Cardiac muscle cell (in vitro differentiated cells and primary cell): ENCODE results near the gene UBE2Z. TPM values are rescaled to one million over a fixed set of nuclear protein-coding genes. Genes with fewer than 3 reads are reported as not detected.

Experiments
- DNase-seq, 2 donors: peaks; one replicate each; pipeline versions ENCODE4 v3.0.0 to v3.0.0-alpha.2; 2010 to 2017; ENCODE audit warnings: low read depth in 1 of 2, low spot score in 1 of 2
- H3K27ac ChIP-seq: fragments of 200-600 bp; sonication (generic); 2 replicates; pipeline ENCODE4 v1.5.1; 2016
- H3K27me3 ChIP-seq: fragments of 200-600 bp; sonication (generic); 2 replicates; pipeline ENCODE4 v1.6.0; 2016; ENCODE audit warnings: control low read depth
- H3K36me3 ChIP-seq: fragments of 200-600 bp; sonication (generic); 2 replicates; pipeline ENCODE4 v1.5.1; 2016; ENCODE audit warnings: control low read depth
- H3K4me1 ChIP-seq: fragments of 200-600 bp; sonication (generic); 2 replicates; pipeline ENCODE4 v1.8.1; 2017; ENCODE audit warnings: low read depth, mild to moderate bottlenecking, mixed run types
- H3K4me3 ChIP-seq: fragments of 200-600 bp; sonication (generic); 2 replicates; pipeline ENCODE4 v1.5.1; 2016; ENCODE audit warnings: mild to moderate bottlenecking
- H3K9me3 ChIP-seq: fragments of 200-600 bp; sonication (generic); 2 replicates; pipeline ENCODE4 v1.5.1; 2017; ENCODE audit warnings: low read depth, mild to moderate bottlenecking, control low read depth
- polyA plus RNA-seq: library from polyadenylated mRNA; unstranded; fragments of >200 nt; fragmentation: Nextera tagmentation; extraction: Ambion mirVana; gene quantifications from 2 replicates; pipeline ENCODE4 v1.2.1, GENCODE V29; 2016
- total RNA-seq: library from RNA; depleted of rRNA; stranded (reverse); fragments of >200 nt; gene quantifications from 2 replicates; pipeline ENCODE4 v1.2.3, GENCODE V29; 2016
- TF ChIP-seq, protein P1 (sequence below): IDR thresholded peaks from 2 replicates; pipeline ENCODE4 v1.5.1; 2012; ENCODE audit warnings: low read depth, mild to moderate bottlenecking, low read length

Gene UBE2Z
- total and polyA plus RNA-seq, 2 experiments from 2014 or later, result 54.1 to 61.7 TPM

DNA sequence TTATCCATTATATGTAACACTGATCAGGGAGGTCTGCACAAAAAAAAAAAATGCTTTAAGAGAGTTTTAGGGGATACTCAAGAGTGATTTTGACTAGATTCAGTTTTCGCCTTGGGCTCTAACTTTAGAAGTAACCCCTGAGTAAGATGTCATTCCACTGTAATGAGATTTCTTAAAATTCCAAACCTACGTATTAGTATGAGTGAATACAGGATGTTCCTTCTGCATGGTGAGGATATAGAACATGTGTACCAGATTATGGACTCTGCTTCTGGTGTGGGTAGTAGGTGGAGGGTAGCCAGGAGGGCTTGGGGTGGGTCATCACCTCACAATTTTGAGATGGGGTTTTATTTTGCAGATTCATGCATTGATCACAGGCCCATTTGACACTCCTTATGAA lies 4.3 kb downstream of the UBE2Z start:
- H3K4me3 ChIP-seq, result no peak overlapping the region
- H3K4me1 ChIP-seq, result peaks cover 13% of the 10 kb centered on the region
- TF ChIP-seq, protein P1, sequence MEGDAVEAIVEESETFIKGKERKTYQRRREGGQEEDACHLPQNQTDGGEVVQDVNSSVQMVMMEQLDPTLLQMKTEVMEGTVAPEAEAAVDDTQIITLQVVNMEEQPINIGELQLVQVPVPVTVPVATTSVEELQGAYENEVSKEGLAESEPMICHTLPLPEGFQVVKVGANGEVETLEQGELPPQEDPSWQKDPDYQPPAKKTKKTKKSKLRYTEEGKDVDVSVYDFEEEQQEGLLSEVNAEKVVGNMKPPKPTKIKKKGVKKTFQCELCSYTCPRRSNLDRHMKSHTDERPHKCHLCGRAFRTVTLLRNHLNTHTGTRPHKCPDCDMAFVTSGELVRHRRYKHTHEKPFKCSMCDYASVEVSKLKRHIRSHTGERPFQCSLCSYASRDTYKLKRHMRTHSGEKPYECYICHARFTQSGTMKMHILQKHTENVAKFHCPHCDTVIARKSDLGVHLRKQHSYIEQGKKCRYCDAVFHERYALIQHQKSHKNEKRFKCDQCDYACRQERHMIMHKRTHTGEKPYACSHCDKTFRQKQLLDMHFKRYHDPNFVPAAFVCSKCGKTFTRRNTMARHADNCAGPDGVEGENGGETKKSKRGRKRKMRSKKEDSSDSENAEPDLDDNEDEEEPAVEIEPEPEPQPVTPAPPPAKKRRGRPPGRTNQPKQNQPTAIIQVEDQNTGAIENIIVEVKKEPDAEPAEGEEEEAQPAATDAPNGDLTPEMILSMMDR, result no peak
- H3K9me3 ChIP-seq, result no peaks in the 10 kb centered on the region
- no peak overlapping the region for H3K27ac ChIP-seq
- no peaks in the 10 kb centered on the region for H3K27me3 ChIP-seq
- no peak for DNase-seq
- H3K36me3 ChIP-seq, result peaks cover 14% of the 10 kb centered on the region

DNA sequence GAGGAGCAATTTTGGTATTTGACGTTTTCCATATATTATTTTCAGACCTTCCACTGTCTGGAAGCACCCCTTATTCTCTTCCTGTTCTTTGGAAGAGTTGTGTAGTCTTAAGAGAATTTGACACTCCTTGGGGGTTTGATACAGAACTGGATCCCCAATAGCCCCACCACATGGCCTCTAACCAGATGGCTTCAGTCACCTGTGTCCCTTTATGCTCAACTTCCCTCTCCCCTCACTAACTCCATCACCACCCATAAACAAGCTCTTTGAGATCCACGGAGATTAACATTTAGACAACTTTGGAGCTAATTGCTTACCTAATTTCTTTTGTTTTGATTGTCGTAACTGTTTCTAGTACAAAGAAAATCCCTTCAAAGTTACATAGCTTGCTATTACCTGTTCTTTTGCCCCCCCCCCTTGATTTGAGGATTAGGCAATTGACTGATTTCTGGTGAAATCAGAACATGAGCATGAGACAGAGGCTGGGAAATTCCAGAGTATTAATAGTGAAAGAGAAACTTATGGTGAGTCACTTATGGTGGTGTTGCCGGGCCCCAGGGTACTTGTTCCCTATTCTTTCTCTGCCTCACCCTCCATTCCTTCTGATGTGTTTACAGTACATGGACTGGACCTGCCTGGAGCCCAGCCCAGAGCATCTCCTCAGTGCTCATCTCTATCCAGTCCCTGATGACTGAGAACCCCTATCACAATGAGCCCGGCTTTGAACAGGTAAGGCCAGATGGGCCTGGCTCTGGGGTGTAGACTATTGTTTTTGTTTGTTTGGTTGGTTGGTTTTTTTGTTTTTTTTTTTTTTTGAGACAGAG lies 7.5 kb downstream of the UBE2Z start:
- H3K4me1 ChIP-seq, result no peaks in the 10 kb centered on the region
- H3K36me3 ChIP-seq, result peaks cover 38% of the 10 kb centered on the region
- peak overlapping the region; percentile 34 for H3K27ac ChIP-seq
- H3K27me3 ChIP-seq, result no peaks in the 10 kb centered on the region
- TF ChIP-seq, protein P1, result no peak
- peak in 1 of 2 donors; percentile 78 for DNase-seq
- H3K4me3 ChIP-seq, result no peak overlapping the region
- H3K9me3 ChIP-seq, result no peaks in the 10 kb centered on the region

DNA sequence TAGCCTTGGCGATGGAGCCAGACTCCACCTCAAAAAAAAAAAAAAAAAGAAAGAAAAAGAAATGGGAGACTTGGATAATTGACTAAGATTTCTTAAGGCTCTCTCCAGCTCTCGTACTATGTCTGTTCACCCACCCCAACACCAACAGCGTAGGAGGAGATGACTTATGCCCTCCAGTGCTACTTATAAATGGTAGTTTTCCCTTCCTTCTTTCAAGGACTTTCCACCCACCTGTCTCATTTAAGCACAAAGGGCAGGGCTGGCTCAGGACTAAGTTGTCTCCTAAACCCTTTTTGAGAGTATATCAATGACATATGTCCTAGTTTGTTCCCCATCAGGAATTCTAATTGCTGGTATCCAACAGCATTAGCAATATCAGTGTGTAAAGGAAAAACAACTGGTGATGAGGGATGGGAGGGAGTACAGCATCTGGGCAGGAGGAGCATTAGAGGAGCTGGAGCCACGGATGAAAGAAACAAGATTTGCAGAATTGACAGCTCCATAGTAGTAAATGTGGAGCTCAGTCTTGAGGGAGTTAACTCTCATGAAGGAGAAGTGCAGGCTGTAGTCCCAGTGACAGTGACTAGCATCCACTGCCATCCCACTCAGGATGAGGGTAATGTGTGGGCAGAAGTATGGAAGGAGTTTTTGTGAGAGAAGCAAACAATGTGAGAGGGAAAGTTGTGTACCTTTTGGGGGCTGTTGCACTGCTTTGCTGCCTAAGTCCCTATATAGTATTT lies 17.2 kb downstream of the UBE2Z start:
- H3K36me3 ChIP-seq, result peaks cover 75% of the 10 kb centered on the region
- TF ChIP-seq, protein P1, result no peak
- H3K4me3 ChIP-seq, result no peak overlapping the region
- peak overlapping the region; percentile 43 for H3K27ac ChIP-seq
- H3K9me3 ChIP-seq, result no peaks in the 10 kb centered on the region
- no peak for DNase-seq
- H3K4me1 ChIP-seq, result no peaks in the 10 kb centered on the region
- no peaks in the 10 kb centered on the region for H3K27me3 ChIP-seq

DNA sequence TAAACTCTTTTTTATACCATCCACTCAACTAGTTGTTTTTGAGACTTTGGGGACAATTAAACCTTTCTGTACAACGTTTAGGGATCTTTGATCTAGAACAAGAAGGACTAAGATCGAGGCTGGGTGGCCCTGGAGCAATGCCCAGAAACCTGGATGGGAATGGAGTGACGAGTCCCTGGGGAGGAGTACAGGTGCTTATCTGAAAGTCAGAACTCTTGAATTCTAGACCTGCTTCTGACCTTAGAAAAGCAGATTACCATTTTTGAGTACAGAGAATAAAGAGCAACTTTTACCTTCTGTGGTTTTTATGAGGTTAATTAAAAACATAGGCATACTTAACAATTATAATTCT lies 17.8 kb downstream of the UBE2Z start:
- TF ChIP-seq, protein P1, result no peak
- H3K27ac ChIP-seq, result peak overlapping the region; percentile 43
- no peak for DNase-seq
- no peak overlapping the region for H3K4me3 ChIP-seq
- H3K27me3 ChIP-seq, result no peaks in the 10 kb centered on the region
- no peaks in the 10 kb centered on the region for H3K4me1 ChIP-seq
- no peaks in the 10 kb centered on the region for H3K9me3 ChIP-seq
- peaks cover 76% of the 10 kb centered on the region for H3K36me3 ChIP-seq

DNA sequence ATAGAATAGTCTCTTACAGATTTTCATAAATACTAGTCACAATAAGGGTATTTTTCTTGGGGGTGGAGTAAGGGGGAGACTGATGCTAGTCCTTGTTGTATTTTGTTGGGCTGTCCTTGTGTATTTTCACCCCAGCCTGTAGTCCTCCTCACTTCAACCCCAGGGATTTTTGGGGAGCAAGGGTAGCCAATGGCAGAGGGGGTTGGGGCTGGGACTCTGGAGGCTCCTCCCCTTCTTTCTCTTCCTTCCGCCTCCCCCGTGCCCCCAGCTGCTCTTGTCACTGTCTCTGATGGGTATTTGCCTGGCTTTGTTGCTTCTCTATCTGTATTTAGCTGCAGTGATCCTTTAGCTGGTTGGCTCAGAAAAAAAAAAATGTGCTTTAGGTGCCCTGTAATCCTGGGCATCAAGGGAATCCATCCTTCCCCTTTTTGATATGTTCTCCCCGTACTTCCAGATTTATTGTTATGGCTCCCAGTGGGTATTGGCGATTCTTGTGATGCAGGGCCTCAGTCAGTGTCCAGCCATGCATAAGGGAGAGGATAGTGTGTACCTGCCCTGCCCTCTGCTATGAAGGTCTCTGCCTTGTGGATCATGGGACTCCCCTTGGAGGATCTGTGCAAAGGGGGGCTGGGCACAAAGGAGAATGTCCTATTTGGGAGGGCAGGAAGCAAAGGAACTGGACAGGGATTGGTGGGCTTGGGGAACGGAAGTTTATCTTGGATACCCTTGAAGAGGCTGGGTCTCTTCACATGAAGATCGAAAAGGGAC lies 20.0 kb downstream of the UBE2Z start:
- Histone ChIP-seq H3K27me3 (no peaks in the 10 kb centered on the region), H3K4me1 (no peaks in the 10 kb centered on the region), H3K9me3 (no peaks in the 10 kb centered on the region), H3K36me3 (peaks cover 78% of the 10 kb centered on the region), H3K4me3 (no peak overlapping the region), H3K27ac (peak overlapping the region; percentile 73)
- TF ChIP-seq, protein P1, result no peak
- DNase-seq, result no peak
